Measurements from ENCODE around the gene HECW1. TPM values are rescaled to one million over a fixed set of nuclear protein-coding genes. Genes with fewer than 3 reads are reported as not detected.

The HECW1 gene
- total and polyA plus RNA-seq, 2 of the 13 experiments (the other 11 are each of a cell fraction or from before 2014, with no cell fraction given) = not detected

- no peak for TF ChIP-seq SETDB1 (CRISPR knock-in tag; IDR thresholded peaks at IDR 0.05; ENCODE audit: borderline replicate concordance)
- no peak for TF ChIP-seq TOE1 (CRISPR knock-in tag; IDR thresholded peaks at IDR 0.05)
- TF ChIP-seq ZKSCAN5 (CRISPR knock-in tag; IDR thresholded peaks at IDR 0.05) = no peak
- no peak for TF ChIP-seq POGK (CRISPR knock-in tag; conservative IDR thresholded peaks at IDR 0.05)
- peak; percentile 60; the same call in 1 of the 2 replicates for TF ChIP-seq KDM6A (CRISPR knock-in tag; IDR thresholded peaks at IDR 0.05; ENCODE audit: low read depth)
- peak; percentile 57; the same call in 1 of the 2 replicates for TF ChIP-seq HOXA3 (CRISPR knock-in tag; IDR thresholded peaks at IDR 0.05)
- TF ChIP-seq, protein P1, sequence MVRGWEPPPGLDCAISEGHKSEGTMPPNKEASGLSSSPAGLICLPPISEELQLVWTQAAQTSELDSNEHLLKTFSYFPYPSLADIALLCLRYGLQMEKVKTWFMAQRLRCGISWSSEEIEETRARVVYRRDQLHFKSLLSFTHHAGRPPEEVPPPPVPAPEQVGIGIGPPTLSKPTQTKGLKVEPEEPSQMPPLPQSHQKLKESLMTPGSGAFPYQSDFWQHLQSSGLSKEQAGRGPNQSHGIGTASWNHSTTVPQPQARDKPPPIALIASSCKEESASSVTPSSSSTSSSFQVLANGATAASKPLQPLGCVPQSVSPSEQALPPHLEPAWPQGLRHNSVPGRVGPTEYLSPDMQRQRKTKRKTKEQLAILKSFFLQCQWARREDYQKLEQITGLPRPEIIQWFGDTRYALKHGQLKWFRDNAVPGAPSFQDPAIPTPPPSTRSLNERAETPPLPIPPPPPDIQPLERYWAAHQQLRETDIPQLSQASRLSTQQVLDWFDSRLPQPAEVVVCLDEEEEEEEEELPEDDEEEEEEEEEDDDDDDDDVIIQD (CRISPR knock-in tag; IDR thresholded peaks at IDR 0.05; ENCODE audit: low read depth) = peak; percentile 90
- no peak for TF ChIP-seq ZNF761 (CRISPR knock-in tag; conservative IDR thresholded peaks at IDR 0.05)
- no peak for TF ChIP-seq ZNF350 (CRISPR knock-in tag; IDR thresholded peaks at IDR 0.05; ENCODE audit: borderline replicate concordance, low read depth)
- TF ChIP-seq PATZ1 (CRISPR knock-in tag; IDR thresholded peaks at IDR 0.05) = no peak
- TF ChIP-seq, protein P2, sequence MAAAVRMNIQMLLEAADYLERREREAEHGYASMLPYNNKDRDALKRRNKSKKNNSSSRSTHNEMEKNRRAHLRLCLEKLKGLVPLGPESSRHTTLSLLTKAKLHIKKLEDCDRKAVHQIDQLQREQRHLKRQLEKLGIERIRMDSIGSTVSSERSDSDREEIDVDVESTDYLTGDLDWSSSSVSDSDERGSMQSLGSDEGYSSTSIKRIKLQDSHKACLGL (CRISPR knock-in tag; IDR thresholded peaks at IDR 0.05) = no peak
- peak; percentile 77 for TF ChIP-seq RXRB (CRISPR knock-in tag; IDR thresholded peaks at IDR 0.05; ENCODE audit: borderline replicate concordance)
- no peak for TF ChIP-seq ZNF207 (IDR thresholded peaks at IDR 0.05; ENCODE audit: borderline replicate concordance)
- TF ChIP-seq HNF4A (CRISPR knock-in tag; IDR thresholded peaks at IDR 0.05) = peak; percentile 68
- TF ChIP-seq ERF (CRISPR knock-in tag; IDR thresholded peaks at IDR 0.05) = peak; percentile 82
- 0 out of 2 replicates have a peak, but pooled peaks have one; percentile 14 for TF ChIP-seq KAT2B (IDR thresholded peaks at IDR 0.05; ENCODE audit: borderline replicate concordance, low read depth, low read length)
- no peak for TF ChIP-seq ZNF691 (CRISPR knock-in tag; IDR thresholded peaks at IDR 0.05; ENCODE audit: borderline replicate concordance, low read depth)
- no peak for TF ChIP-seq ZZZ3 (CRISPR knock-in tag; IDR thresholded peaks at IDR 0.05; ENCODE audit: borderline replicate concordance)
- TF ChIP-seq, protein P3, sequence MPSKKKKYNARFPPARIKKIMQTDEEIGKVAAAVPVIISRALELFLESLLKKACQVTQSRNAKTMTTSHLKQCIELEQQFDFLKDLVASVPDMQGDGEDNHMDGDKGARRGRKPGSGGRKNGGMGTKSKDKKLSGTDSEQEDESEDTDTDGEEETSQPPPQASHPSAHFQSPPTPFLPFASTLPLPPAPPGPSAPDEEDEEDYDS (CRISPR knock-in tag; IDR thresholded peaks at IDR 0.05) = peak; percentile 50; the same call in 1 of the 2 replicates
- peak; percentile 64; the same call in 1 of the 2 replicates for TF ChIP-seq ZKSCAN8 (CRISPR knock-in tag; IDR thresholded peaks at IDR 0.05; ENCODE audit: borderline replicate concordance)
- no peak for TF ChIP-seq FOSL1 (CRISPR knock-in tag; IDR thresholded peaks at IDR 0.05; ENCODE audit: borderline replicate concordance)
- TF ChIP-seq ZNF446 (CRISPR knock-in tag; IDR thresholded peaks at IDR 0.05) = no peak
- TF ChIP-seq, protein P4, sequence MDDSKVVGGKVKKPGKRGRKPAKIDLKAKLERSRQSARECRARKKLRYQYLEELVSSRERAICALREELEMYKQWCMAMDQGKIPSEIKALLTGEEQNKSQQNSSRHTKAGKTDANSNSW (CRISPR knock-in tag; IDR thresholded peaks at IDR 0.05; ENCODE audit: borderline replicate concordance) = no peak
- TF ChIP-seq ZNF580 (CRISPR knock-in tag; IDR thresholded peaks at IDR 0.05; ENCODE audit: borderline replicate concordance, low read depth) = no peak
Measured at GRCh38 chr7:43501870-43502269, 389.4 kb downstream of the HECW1 start (continued).

Measured in HepG2 (cell line).